Stimulated activated CD4-positive, alpha-beta T cell treated with anti-CD3 and anti-CD28 coated beads, Interleukin-4, amount 100 ng/mL, for 48 hours (primary cell): ENCODE data around the gene EDAR.
A peak's percentile ranks its signal among the peaks of the same experiment; 100 is the strongest.

Experiments
- DNase-seq, 2 donors: peaks; one replicate each; pipeline ENCODE4 v3.0.0-alpha.2; 2020; ENCODE audit warnings: low read depth in 2 of 2

The EDAR gene

GRCh38 chr2:108988796-108989713, at the start of gene EDAR:
Gene EDAR (minus strand): TSS chr2:108989220. CDS start chr2:108931014, 58,206 bp downstream.
- DNase-seq: peak in 1 of 2 donors; percentile 35

- no peak for DNase-seq
These were observed 44.2 kb upstream of the EDAR start for GRCh38 chr2:109033171-109033570.

GRCh38 chr2:109032229-109032820, 43.3 kb upstream of the EDAR start:
- no peak for DNase-seq

- peak; percentile 33 to 38 for DNase-seq
These were observed 42.6 kb upstream of the EDAR start for GRCh38 chr2:109031476-109032228.

- no peak for DNase-seq
These were observed 42.0 kb upstream of the EDAR start for GRCh38 chr2:109030870-109031475.

- no peak for DNase-seq
These were observed 40.6 kb upstream of the EDAR start for GRCh38 chr2:109029490-109030201.

GRCh38 chr2:109028738-109029489, 39.9 kb upstream of the EDAR start:
- no peak for DNase-seq

- no peak for DNase-seq
These were observed 39.3 kb upstream of the EDAR start for GRCh38 chr2:109028277-109028676.

GRCh38 chr2:109027702-109028101, 38.7 kb upstream of the EDAR start:
- DNase-seq: no peak

GRCh38 chr2:109024477-109024876, 35.5 kb upstream of the EDAR start:
- no peak for DNase-seq

GRCh38 chr2:109021895-109022300, 32.9 kb upstream of the EDAR start:
- DNase-seq: no peak

- DNase-seq: no peak
These were observed 31.2 kb upstream of the EDAR start for GRCh38 chr2:109020217-109020637.

- DNase-seq: no peak
These were observed 29.4 kb upstream of the EDAR start for GRCh38 chr2:109018452-109018851.

GRCh38 chr2:109017017-109017416, 28.0 kb upstream of the EDAR start:
- no peak for DNase-seq

- DNase-seq: no peak
These were observed 27.4 kb upstream of the EDAR start for GRCh38 chr2:109016376-109016775.

- DNase-seq: no peak
These were observed 25.5 kb upstream of the EDAR start for GRCh38 chr2:109014476-109014875.

- DNase-seq: no peak
These were observed 24.0 kb upstream of the EDAR start for GRCh38 chr2:109013051-109013450.

GRCh38 chr2:109009920-109010610, 21.0 kb upstream of the EDAR start:
- no peak for DNase-seq

GRCh38 chr2:109006971-109007370, 18.0 kb upstream of the EDAR start:
- no peak for DNase-seq

GRCh38 chr2:109005686-109006204, 16.7 kb upstream of the EDAR start:
- no peak for DNase-seq
